MM.1S (cell line): Measurements from ENCODE around the gene ARRB2.

ENCODE experiments used
- DNase-seq: peaks from one replicate; pipeline ENCODE4 v3.0.0-alpha.2; 2015
- H2AFZ ChIP-seq: fragments of 300-600 bp; sonication (generic); 2 replicates; pipeline ENCODE4 v1.6.0; 2016; ENCODE audit warnings: antibody characterized with exemption, low read length
- H3F3A ChIP-seq: fragments of 300-600 bp; sonication (generic); 2 replicates; pipeline ENCODE4 v1.6.1; 2016; ENCODE audit warnings: mild to moderate bottlenecking, antibody characterized with exemption, low read length, moderate library complexity, mixed read lengths; ENCODE audit not compliant: insufficient read depth
- H3K27ac ChIP-seq: fragments of 300-600 bp; sonication (generic); 2 replicates; pipeline ENCODE4 v1.5.1; 2016; ENCODE audit warnings: mild to moderate bottlenecking, low read length
- H3K27me3 ChIP-seq: fragments of 300-600 bp; sonication (generic); replicated peaks from 2 replicates; pipeline ENCODE4 v1.6.0; 2016; ENCODE audit warnings: low read length; ENCODE audit not compliant: insufficient read depth
- H3K36me3 ChIP-seq: fragments of 300-600 bp; sonication (generic); replicated peaks from 2 replicates; pipeline ENCODE4 v1.6.1; 2016; ENCODE audit warnings: mild to moderate bottlenecking, low read length, mixed read lengths; ENCODE audit not compliant: insufficient read depth
- H3K4me1 ChIP-seq: fragments of 300-600 bp; sonication (generic); 2 replicates; pipeline ENCODE4 v1.6.1; 2016; ENCODE audit warnings: low read length, mixed read lengths
- H3K4me2 ChIP-seq: fragments of 300-600 bp; sonication (generic); 2 replicates; pipeline ENCODE4 v1.6.0; 2016; ENCODE audit warnings: low read depth, low read length
- H3K4me3 ChIP-seq: fragments of 300-600 bp; sonication (generic); 2 replicates; pipeline ENCODE4 v1.5.1; 2016; ENCODE audit warnings: low read length, mixed read lengths
- H3K79me2 ChIP-seq: fragments of 300-600 bp; sonication (generic); 2 replicates; pipeline ENCODE4 v1.6.1; 2016; ENCODE audit warnings: mixed run types, low read length, mixed read lengths
- H3K9ac ChIP-seq: fragments of 300-600 bp; sonication (generic); 2 replicates; pipeline ENCODE4 v1.6.1; 2016; ENCODE audit warnings: low read length, mixed read lengths
- H3K9me2 ChIP-seq: fragments of 300-600 bp; sonication (generic); replicated peaks from 2 replicates; pipeline ENCODE4 v1.6.1; 2016; ENCODE audit warnings: mild to moderate bottlenecking, low read length, mixed read lengths; ENCODE audit not compliant: insufficient read depth
- H3K9me3 ChIP-seq: fragments of 300-600 bp; sonication (generic); replicated peaks from 2 replicates; pipeline ENCODE4 v1.6.1; 2016; ENCODE audit warnings: mild to moderate bottlenecking, low read length, mixed read lengths; ENCODE audit not compliant: insufficient read depth
- H4K20me1 ChIP-seq: fragments of 300-600 bp; sonication (generic); 2 replicates; pipeline ENCODE4 v1.6.1; 2016; ENCODE audit warnings: mild to moderate bottlenecking, low read length, moderate library complexity, mixed read lengths; ENCODE audit not compliant: insufficient read depth
- EZH2 ChIP-seq: fragments of 300-600 bp; sonication (generic); optimal IDR thresholded peaks from 2 replicates; pipeline ENCODE3; 2017; ENCODE audit warnings: low read depth, mild to moderate bottlenecking, antibody characterized with exemption, low read length, mixed read lengths
- EZH2phosphoT487 ChIP-seq: fragments of 300-600 bp; sonication (generic); IDR thresholded peaks from 2 replicates; pipeline ENCODE4 v1.6.1; 2018; ENCODE audit warnings: antibody characterized with exemption, low read length
- TF ChIP-seq, protein P1 (sequence below): fragments of 300-600 bp; sonication (generic); IDR thresholded peaks from 2 replicates; pipeline ENCODE4 v1.5.1; 2016; ENCODE audit warnings: antibody characterized with exemption, low read length, mixed read lengths

The ARRB2 gene

DNA sequence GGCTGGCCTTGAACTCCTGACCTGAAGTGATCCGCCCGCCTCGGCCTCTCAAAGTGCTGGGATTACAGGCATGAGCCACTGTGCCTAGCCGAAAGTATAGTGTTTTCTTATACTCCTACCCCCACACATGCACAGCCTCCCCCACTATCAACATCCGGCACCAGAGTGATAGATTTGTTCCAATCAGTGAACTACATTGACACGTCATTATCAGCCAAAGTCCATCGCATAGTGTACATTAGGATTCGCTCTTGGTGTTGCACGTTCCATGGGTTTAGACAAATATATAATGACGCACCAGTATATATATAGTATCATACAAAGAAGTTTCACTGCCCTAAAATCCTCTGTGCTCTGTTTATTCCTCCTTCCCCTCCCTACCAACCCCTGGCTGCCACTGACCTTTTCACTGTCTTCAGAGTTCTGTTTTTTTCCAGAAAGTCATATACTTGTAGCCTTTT lies 49.4 kb downstream of the ARRB2 start:
- Histone ChIP-seq H3K4me1 (no peaks in the 10 kb centered on the region), H3K4me2 (no peak overlapping the region), H3K27me3 (no peaks in the 10 kb centered on the region), H3K36me3 (no peaks in the 10 kb centered on the region), H2AFZ (no peak overlapping the region), H3K9me2 (no peaks in the 10 kb centered on the region), H3K9ac (no peak overlapping the region), H4K20me1 (no peaks in the 10 kb centered on the region), H3F3A (no peaks in the 10 kb centered on the region), H3K9me3 (no peaks in the 10 kb centered on the region), H3K79me2 (no peaks in the 10 kb centered on the region), H3K4me3 (no peak overlapping the region), H3K27ac (no peak overlapping the region)
- DNase-seq = no peak
- no peak for TF ChIP-seq EZH2
- TF ChIP-seq, protein P1, sequence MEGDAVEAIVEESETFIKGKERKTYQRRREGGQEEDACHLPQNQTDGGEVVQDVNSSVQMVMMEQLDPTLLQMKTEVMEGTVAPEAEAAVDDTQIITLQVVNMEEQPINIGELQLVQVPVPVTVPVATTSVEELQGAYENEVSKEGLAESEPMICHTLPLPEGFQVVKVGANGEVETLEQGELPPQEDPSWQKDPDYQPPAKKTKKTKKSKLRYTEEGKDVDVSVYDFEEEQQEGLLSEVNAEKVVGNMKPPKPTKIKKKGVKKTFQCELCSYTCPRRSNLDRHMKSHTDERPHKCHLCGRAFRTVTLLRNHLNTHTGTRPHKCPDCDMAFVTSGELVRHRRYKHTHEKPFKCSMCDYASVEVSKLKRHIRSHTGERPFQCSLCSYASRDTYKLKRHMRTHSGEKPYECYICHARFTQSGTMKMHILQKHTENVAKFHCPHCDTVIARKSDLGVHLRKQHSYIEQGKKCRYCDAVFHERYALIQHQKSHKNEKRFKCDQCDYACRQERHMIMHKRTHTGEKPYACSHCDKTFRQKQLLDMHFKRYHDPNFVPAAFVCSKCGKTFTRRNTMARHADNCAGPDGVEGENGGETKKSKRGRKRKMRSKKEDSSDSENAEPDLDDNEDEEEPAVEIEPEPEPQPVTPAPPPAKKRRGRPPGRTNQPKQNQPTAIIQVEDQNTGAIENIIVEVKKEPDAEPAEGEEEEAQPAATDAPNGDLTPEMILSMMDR = no peak
- TF ChIP-seq EZH2phosphoT487 = no peak

GRCh38 chr17:4764595-4764994 lies 54.2 kb downstream of the ARRB2 start:
- Histone ChIP-seq H3K9me3 (no peaks in the 10 kb centered on the region), H3F3A (no peaks in the 10 kb centered on the region), H3K9me2 (no peaks in the 10 kb centered on the region), H3K4me1 (no peaks in the 10 kb centered on the region), H3K4me3 (no peak overlapping the region), H3K27ac (no peak overlapping the region), H3K27me3 (no peaks in the 10 kb centered on the region), H3K9ac (no peak overlapping the region), H2AFZ (no peak overlapping the region), H4K20me1 (no peaks in the 10 kb centered on the region), H3K4me2 (no peak overlapping the region), H3K79me2 (no peaks in the 10 kb centered on the region), H3K36me3 (no peaks in the 10 kb centered on the region)
- TF ChIP-seq, protein P1 = no peak
- TF ChIP-seq EZH2 = no peak
- TF ChIP-seq EZH2phosphoT487 = no peak
- no peak for DNase-seq

DNA sequence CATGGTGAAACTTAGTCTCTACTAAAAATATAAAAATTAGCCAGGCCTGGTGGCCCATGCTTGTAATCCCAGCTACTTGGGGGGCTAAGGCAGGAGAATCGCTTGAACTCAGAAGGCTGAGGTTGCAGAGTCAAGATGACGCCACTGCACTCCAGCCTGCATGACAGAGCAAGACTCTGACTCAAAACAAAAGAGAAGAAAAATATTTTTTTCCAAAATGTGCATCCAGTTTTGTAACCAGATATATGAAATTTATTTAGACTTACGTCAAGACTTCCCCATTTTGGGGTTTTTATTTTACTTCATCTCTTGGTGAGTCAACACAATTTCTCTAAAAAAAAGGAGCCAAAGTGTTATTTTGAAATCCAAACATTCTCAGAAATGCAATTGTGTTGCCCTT lies 55.8 kb downstream of the ARRB2 start:
- no peak for DNase-seq
- H3K4me2 ChIP-seq = no peak overlapping the region
- H4K20me1 ChIP-seq = no peaks in the 10 kb centered on the region

More for the DNA sequence above, 55.8 kb downstream of the ARRB2 start:
- Histone ChIP-seq H3K9me2 (no peaks in the 10 kb centered on the region), H3K27ac (no peak overlapping the region), H2AFZ (no peak overlapping the region), H3K9ac (no peak overlapping the region), H3K4me3 (no peak overlapping the region), H3K27me3 (no peaks in the 10 kb centered on the region), H3F3A (no peaks in the 10 kb centered on the region), H3K79me2 (no peaks in the 10 kb centered on the region), H3K4me1 (no peaks in the 10 kb centered on the region), H3K9me3 (no peaks in the 10 kb centered on the region), H3K36me3 (no peaks in the 10 kb centered on the region)
- no peak for TF ChIP-seq EZH2phosphoT487
- TF ChIP-seq, protein P1 = no peak
- no peak for TF ChIP-seq EZH2
